ENCODE measurements around the gene SFR1. TPM values are rescaled to one million over a fixed set of nuclear protein-coding genes. Genes with fewer than 3 reads are reported as not detected.

Gene SFR1
- total RNA-seq, 1 experiment from 2014 or later = 17.3 TPM

GRCh38 chr10:104104926-104105325, 17.0 kb upstream of the SFR1 start:
- DNase-seq (ENCODE audit: low read depth) = peak; percentile 47

- peak; percentile 87 for DNase-seq (ENCODE audit: low read depth)
Measured at GRCh38 chr10:104109908-104110662, 11.9 kb upstream of the SFR1 start.

- DNase-seq (ENCODE audit: low read depth) = no peak
Measured at GRCh38 chr10:104113376-104113956, 8.5 kb upstream of the SFR1 start.

GRCh38 chr10:104117839-104118323, 4.1 kb upstream of the SFR1 start:
- peak; percentile 86 for DNase-seq (ENCODE audit: low read depth)

GRCh38 chr10:104119996-104120395, 2.0 kb upstream of the SFR1 start:
- peak; percentile 36 for DNase-seq (ENCODE audit: low read depth)

- no peak for DNase-seq (ENCODE audit: low read depth)
Measured at GRCh38 chr10:104120512-104120902, 1.5 kb upstream of the SFR1 start.

GRCh38 chr10:104120903-104121484, 977 bp upstream of the SFR1 start:
- peak; percentile 98 for DNase-seq (ENCODE audit: low read depth)

GRCh38 chr10:104122225-104123107, 495 bp downstream of the SFR1 start:
- peak; percentile 38 for DNase-seq (ENCODE audit: low read depth)

- peak; percentile 27 for DNase-seq (ENCODE audit: low read depth)
Measured at GRCh38 chr10:104123397-104123796, 1.4 kb downstream of the SFR1 start.

- peak; percentile 33 for DNase-seq (ENCODE audit: low read depth)
Measured at GRCh38 chr10:104127411-104127810, 5.4 kb downstream of the SFR1 start.

- DNase-seq (ENCODE audit: low read depth) = peak; percentile 62
Measured at GRCh38 chr10:104128214-104128613, 6.2 kb downstream of the SFR1 start.

GRCh38 chr10:104130041-104130440, 8.1 kb downstream of the SFR1 start:
- DNase-seq (ENCODE audit: low read depth) = no peak

GRCh38 chr10:104138131-104138530, 16.2 kb downstream of the SFR1 start:
- no peak for DNase-seq (ENCODE audit: low read depth)

- DNase-seq (ENCODE audit: low read depth) = no peak
Measured at GRCh38 chr10:104139221-104139620, 17.2 kb downstream of the SFR1 start.

GRCh38 chr10:104142081-104142480, 20.1 kb downstream of the SFR1 start:
- DNase-seq (ENCODE audit: low read depth) = no peak

- DNase-seq (ENCODE audit: low read depth) = no peak
Measured at GRCh38 chr10:104143829-104144228, 21.9 kb downstream of the SFR1 start.

GRCh38 chr10:104144931-104145330, 23.0 kb downstream of the SFR1 start:
- no peak for DNase-seq (ENCODE audit: low read depth)

GRCh38 chr10:104146882-104147281, 24.9 kb downstream of the SFR1 start:
- DNase-seq (ENCODE audit: low read depth) = no peak

GRCh38 chr10:104150139-104150538, 28.2 kb downstream of the SFR1 start:
- no peak for DNase-seq (ENCODE audit: low read depth)

- DNase-seq (ENCODE audit: low read depth) = no peak
Measured at GRCh38 chr10:104151737-104152136, 29.8 kb downstream of the SFR1 start.

- DNase-seq (ENCODE audit: low read depth) = no peak
Measured at GRCh38 chr10:104155591-104155990, 33.6 kb downstream of the SFR1 start.
